HepG2 (cell line): ENCODE measurements around the gene SIRT1. TPM values are rescaled to one million over a fixed set of nuclear protein-coding genes. Genes with fewer than 3 reads are reported as not detected.

ENCODE experiments used
- ARNT2 ChIP-seq: sonication (generic); formaldehyde crosslinking; IDR thresholded peaks from 2 replicates; pipeline ENCODE4 v1.8.0; 2022; ENCODE audit warnings: mild to moderate bottlenecking, low read depth, missing genetic modification reagents, moderate library complexity
- BORCS8-MEF2B ChIP-seq: sonication (generic); formaldehyde crosslinking; IDR thresholded peaks from 2 replicates; pipeline ENCODE4 v1.8.0; 2022; ENCODE audit warnings: mild to moderate bottlenecking, missing genetic modification reagents
- HIC2 ChIP-seq: sonication (generic); formaldehyde crosslinking; IDR thresholded peaks from 2 replicates; pipeline ENCODE4 v1.9.0; 2022; ENCODE audit warnings: low read depth, missing genetic modification reagents
- IRF2 ChIP-seq: IDR thresholded peaks from 2 replicates; pipeline ENCODE4 v1.6.1; 2018; ENCODE audit warnings: missing genetic modification reagents, missing compliant biosample characterization
- KLF11 ChIP-seq: IDR thresholded peaks from 2 replicates; pipeline ENCODE4 v1.6.1; 2016; ENCODE audit warnings: missing compliant biosample characterization
- NR3C1 ChIP-seq: sonication (generic); formaldehyde crosslinking; IDR thresholded peaks from 2 replicates; pipeline ENCODE4 v1.4.0; 2020; ENCODE audit warnings: missing genetic modification reagents
- TFDP2 ChIP-seq: sonication (generic); formaldehyde crosslinking; IDR thresholded peaks from 2 replicates; pipeline ENCODE4 v1.4.0; 2020; ENCODE audit warnings: missing genetic modification reagents
- ZNF264 ChIP-seq: sonication (generic); formaldehyde crosslinking; IDR thresholded peaks from 2 replicates; pipeline ENCODE4 v1.4.0; 2020; ENCODE audit warnings: missing genetic modification reagents
- ZSCAN21 ChIP-seq: sonication (generic); formaldehyde crosslinking; IDR thresholded peaks from 2 replicates; pipeline ENCODE4 v1.8.0; 2022; ENCODE audit warnings: mild to moderate bottlenecking, missing genetic modification reagents, moderate library complexity, borderline replicate concordance
- polyA plus RNA-seq, 8 experiments: library from polyadenylated mRNA; depleted of rRNA in 3 of 8; stranded (reverse) in 7 of 8; unstranded in 1 of 8; fragments of >200 nt; fragmentation: Illumina TruSeq in 4 of 8; extraction: Trizol in 4 of 8; gene quantifications; 2 replicates each; pipeline versions ENCODE4 v1.2.1 to v1.2.3, GENCODE V29; 2011 to 2016; ENCODE audit warnings: low read depth in 4 of 8, missing spikeins in 1 of 8, mixed read lengths in 1 of 8; ENCODE audit not compliant: insufficient read depth in 1 of 8
- total RNA-seq, 5 experiments: library from RNA; depleted of rRNA; stranded (reverse); fragments of >200 nt; fragmentation: Illumina TruSeq; extraction: Trizol; gene quantifications; 2 replicates each; pipeline ENCODE4 v1.2.3, GENCODE V29; 2016; ENCODE audit warnings: low read depth in 1 of 5
- TF ChIP-seq, protein P1 (sequence below): sonication (generic); formaldehyde crosslinking; IDR thresholded peaks from 2 replicates; pipeline ENCODE4 v1.9.0; 2021; ENCODE audit warnings: missing genetic modification reagents, borderline replicate concordance

The SIRT1 gene
- total and polyA plus RNA-seq, 2 of the 13 experiments (the other 11 are each of a cell fraction or from before 2014, with no cell fraction given): 9.4 to 10.2 TPM

- TF ChIP-seq, protein P1, sequence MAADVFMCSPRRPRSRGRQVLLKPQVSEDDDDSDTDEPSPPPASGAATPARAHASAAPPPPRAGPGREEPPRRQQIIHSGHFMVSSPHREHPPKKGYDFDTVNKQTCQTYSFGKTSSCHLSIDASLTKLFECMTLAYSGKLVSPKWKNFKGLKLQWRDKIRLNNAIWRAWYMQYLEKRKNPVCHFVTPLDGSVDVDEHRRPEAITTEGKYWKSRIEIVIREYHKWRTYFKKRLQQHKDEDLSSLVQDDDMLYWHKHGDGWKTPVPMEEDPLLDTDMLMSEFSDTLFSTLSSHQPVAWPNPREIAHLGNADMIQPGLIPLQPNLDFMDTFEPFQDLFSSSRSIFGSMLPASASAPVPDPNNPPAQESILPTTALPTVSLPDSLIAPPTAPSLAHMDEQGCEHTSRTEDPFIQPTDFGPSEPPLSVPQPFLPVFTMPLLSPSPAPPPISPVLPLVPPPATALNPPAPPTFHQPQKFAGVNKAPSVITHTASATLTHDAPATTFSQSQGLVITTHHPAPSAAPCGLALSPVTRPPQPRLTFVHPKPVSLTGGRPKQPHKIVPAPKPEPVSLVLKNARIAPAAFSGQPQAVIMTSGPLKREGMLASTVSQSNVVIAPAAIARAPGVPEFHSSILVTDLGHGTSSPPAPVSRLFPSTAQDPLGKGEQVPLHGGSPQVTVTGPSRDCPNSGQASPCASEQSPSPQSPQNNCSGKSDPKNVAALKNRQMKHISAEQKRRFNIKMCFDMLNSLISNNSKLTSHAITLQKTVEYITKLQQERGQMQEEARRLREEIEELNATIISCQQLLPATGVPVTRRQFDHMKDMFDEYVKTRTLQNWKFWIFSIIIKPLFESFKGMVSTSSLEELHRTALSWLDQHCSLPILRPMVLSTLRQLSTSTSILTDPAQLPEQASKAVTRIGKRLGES: no peak
- TF ChIP-seq ZSCAN21 (CRISPR knock-in tag): no peak
- no peak for TF ChIP-seq ZNF264 (CRISPR knock-in tag)
- no peak for TF ChIP-seq BORCS8-MEF2B (CRISPR knock-in tag)
- TF ChIP-seq NR3C1 (CRISPR knock-in tag): no peak
- no peak for TF ChIP-seq HIC2 (CRISPR knock-in tag)
- no peak for TF ChIP-seq ARNT2 (CRISPR knock-in tag)
- TF ChIP-seq TFDP2: no peak
- no peak for TF ChIP-seq IRF2 (CRISPR knock-in tag)
- no peak for TF ChIP-seq KLF11 (CRISPR knock-in tag)
- TF ChIP-seq, all 625 proteins: peak for 0
Measured at GRCh38 chr10:67934336-67934735, 49.9 kb downstream of the SIRT1 start (continued).
